Thymus (tissue), 11 donors: Measurements from ENCODE around the gene CROCC. TPM values are rescaled to one million over a fixed set of nuclear protein-coding genes. Genes with fewer than 3 reads are reported as not detected.

ENCODE experiments used
- DNase-seq, 9 donors: peaks; one replicate each; pipeline ENCODE4 v3.0.0-alpha.2; 2013; ENCODE audit warnings: low spot score in 9 of 9, low read depth in 6 of 9, missing footprints in 1 of 9
- H3K27ac ChIP-seq, 2 donors: one replicate each; pipeline ENCODE4 v1.5.1; 2013; ENCODE audit warnings: control low read depth in 1 of 2, low read depth in 1 of 2, low read length in 1 of 2, mild to moderate bottlenecking in 1 of 2, moderate library complexity in 1 of 2
- H3K27me3 ChIP-seq, 2 donors: one replicate each; pipeline ENCODE4 v1.5.1; 2013; ENCODE audit warnings: low read length in 1 of 2; ENCODE audit not compliant: control insufficient read depth in 2 of 2, insufficient read depth in 1 of 2
- H3K36me3 ChIP-seq, 2 donors: one replicate each; pipeline ENCODE4 v1.5.1; 2013; ENCODE audit warnings: low read length in 1 of 2, mild to moderate bottlenecking in 1 of 2, moderate library complexity in 1 of 2; ENCODE audit not compliant: control insufficient read depth in 2 of 2, insufficient read depth in 2 of 2
- H3K4me1 ChIP-seq, 2 donors: one replicate each; pipeline ENCODE4 v1.5.1; 2013; ENCODE audit warnings: low read length in 2 of 2; ENCODE audit not compliant: control insufficient read depth in 2 of 2, insufficient read depth in 2 of 2
- H3K4me3 ChIP-seq, 2 donors: one replicate each; pipeline ENCODE4 v1.5.1; 2013; ENCODE audit warnings: low read length in 2 of 2, control low read depth in 1 of 2, mild to moderate bottlenecking in 1 of 2
- H3K9me3 ChIP-seq, 2 donors: one replicate each; pipeline ENCODE4 v1.5.1; 2013; ENCODE audit warnings: low read length in 1 of 2, mild to moderate bottlenecking in 1 of 2; ENCODE audit not compliant: control insufficient read depth in 2 of 2, insufficient read depth in 1 of 2
- WGBS: extraction: QIAGEN DNeasy Blood & Tissue Kit; methylation state at CpG from one replicate; pipeline ENCODE4 v1.1.7; 2013; 5-methylcytosine and 5-hydroxymethylcytosine counted together
- polyA plus RNA-seq: library from polyadenylated mRNA; stranded (reverse); fragments of 200-250 nt; gene quantifications from one replicate; pipeline ENCODE4 v1.2.3, GENCODE V29; 2013
- total RNA-seq: library from RNA; stranded (reverse); fragments of 120-200 nt; gene quantifications from one replicate; pipeline ENCODE4 v1.2.4, GENCODE V29; 2013
- donor health status: healthy.

The CROCC gene
- total and polyA plus RNA-seq, 2 donors = 9.4 to 97.1 TPM

DNA sequence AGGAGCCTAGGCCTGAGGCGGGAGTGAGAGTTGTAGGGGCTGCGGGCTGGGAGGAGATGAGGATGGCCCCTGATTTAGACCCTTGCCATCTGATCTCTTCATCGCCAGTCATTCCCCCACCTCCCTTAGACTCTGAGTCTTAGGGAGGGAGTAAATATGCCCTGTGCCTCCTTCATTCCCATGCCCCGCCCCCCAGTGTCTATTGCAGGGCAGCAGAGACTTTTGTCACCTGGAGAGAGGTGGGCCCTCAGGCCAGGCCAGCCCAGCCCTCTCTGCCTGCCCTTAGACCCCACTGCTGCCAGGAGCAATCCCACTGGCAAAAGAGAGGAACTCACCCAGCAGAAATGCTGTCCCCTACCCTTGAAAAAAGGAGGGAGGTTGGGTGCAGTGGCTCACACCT is 61.9 kb downstream of the CROCC start:
- peaks cover 2 to 27% of the 10 kb centered on the region in 2 donors for H3K36me3 ChIP-seq
- DNase-seq = no peak
- no peak overlapping the region for H3K4me3 ChIP-seq
- H3K27ac ChIP-seq = no peak overlapping the region
- no peaks in the 10 kb centered on the region for H3K9me3 ChIP-seq
- peaks cover 0 to 29% of the 10 kb centered on the region in 2 donors for H3K27me3 ChIP-seq
- H3K4me1 ChIP-seq = peaks cover 4 to 14% of the 10 kb centered on the region in 2 donors
- WGBS = over 99% methylated on average over 4 of the region's 4 CpGs

DNA sequence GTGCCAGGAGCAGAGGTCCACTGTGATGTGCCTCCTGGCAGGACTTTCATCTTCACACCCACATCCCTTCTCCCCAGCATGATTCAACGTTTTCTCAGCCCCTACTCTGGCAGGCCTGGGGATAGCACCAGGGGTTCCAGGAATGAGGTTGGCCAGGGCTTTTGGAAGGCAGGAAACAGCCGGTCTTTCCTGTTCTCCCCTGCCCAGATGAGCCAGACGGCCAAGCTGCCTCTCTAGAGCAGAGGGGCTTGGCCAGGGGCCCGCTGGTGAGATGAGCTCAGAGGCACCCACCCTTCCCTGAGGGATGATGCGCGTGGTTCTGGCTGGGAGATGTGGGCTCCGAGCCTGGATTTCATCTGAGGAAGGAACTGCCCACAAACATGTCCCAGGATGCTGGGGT is 63.0 kb downstream of the CROCC start:
- Histone ChIP-seq H3K9me3 (no peaks in the 10 kb centered on the region), H3K27ac (no peak overlapping the region), H3K36me3 (peaks cover 2 to 30% of the 10 kb centered on the region in 2 donors), H3K27me3 (peaks cover 0 to 20% of the 10 kb centered on the region in 2 donors), H3K4me1 (peaks cover 3 to 7% of the 10 kb centered on the region in 2 donors), H3K4me3 (no peak overlapping the region)
- 68% methylated on average over 7 of the region's 7 CpGs for WGBS
- no peak for DNase-seq

DNA sequence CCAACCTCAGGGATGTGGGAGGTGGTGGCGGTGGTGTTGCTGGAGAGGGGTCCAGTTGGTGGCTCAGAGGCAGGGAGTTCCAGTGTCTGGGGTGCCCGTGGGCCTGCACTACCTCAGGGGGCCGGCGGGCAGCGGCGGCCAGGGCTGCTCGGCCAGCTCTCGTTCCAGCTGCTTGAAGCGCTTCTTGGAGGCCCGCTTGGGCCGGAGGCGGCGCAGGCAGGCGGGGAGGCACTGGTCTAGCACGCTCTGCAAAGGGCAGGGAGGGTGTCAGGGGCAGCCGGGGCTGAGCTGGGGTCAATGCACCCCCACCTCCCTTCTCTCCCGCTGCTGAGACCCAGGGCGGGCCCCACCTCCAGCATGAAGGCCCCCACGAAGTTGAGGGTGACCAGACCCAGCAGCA is 64.4 kb downstream of the CROCC start:
- Histone ChIP-seq H3K27me3 (peaks cover 0 to 7% of the 10 kb centered on the region in 2 donors), H3K36me3 (peaks cover 2 to 33% of the 10 kb centered on the region in 2 donors), H3K4me1 (no peaks in the 10 kb centered on the region), H3K9me3 (no peaks in the 10 kb centered on the region), H3K27ac (no peak overlapping the region), H3K4me3 (no peak overlapping the region)
- WGBS = 97% methylated on average over 19 of the region's 19 CpGs
- no peak for DNase-seq

DNA sequence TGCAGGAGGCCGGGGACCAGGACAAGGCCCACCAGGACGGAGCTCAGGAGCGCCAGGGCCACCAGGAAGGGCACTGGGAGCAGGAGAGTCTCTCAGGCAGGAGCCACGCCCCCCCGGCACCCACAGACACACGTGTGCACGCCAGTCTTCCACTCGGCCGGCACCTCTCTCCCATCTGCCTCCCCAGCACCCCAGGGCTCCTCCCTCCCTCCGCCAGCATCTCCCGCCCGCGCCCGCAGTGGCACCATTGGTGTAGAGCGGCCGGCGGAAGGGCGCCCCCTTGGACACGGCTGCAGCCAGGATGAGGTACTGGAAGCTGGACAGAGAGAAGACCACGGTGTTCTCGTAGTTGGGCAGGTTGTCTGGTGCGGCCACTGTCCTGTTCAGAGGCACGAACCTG is 64.8 kb downstream of the CROCC start:
- Histone ChIP-seq H3K27me3 (peaks cover 0 to 3% of the 10 kb centered on the region in 2 donors), H3K9me3 (no peaks in the 10 kb centered on the region), H3K4me3 (no peak overlapping the region), H3K4me1 (no peaks in the 10 kb centered on the region), H3K27ac (no peak overlapping the region), H3K36me3 (peaks cover 2 to 36% of the 10 kb centered on the region in 2 donors)
- no peak for DNase-seq
- 96% methylated on average over 23 of the region's 23 CpGs for WGBS

DNA sequence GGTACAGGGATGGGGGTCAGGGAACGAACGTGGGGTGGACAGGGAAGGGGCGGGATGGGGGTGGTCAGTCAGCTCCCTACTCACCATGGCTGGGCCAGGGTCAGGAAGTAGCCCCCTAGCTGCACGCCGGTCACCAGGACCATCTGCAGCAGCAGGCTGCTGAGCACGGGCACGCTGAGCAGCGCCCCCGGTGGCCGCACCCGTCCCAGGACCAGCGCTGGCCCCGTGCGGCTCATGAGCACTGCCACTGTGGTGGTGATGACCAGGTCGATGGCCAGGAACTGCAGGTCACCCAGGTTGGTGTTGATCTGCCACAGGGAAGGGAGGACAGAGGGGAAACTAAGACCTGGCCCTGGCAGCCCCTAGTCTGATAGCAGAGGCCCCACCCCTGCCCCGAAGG is 65.2 kb downstream of the CROCC start:
- Histone ChIP-seq H3K36me3 (peaks cover 2 to 40% of the 10 kb centered on the region in 2 donors), H3K4me3 (no peak overlapping the region), H3K4me1 (no peaks in the 10 kb centered on the region), H3K9me3 (no peaks in the 10 kb centered on the region), H3K27me3 (peaks cover 0 to 3% of the 10 kb centered on the region in 2 donors), H3K27ac (no peak overlapping the region)
- DNase-seq = no peak
- WGBS = 95% methylated on average over 16 of the region's 16 CpGs

DNA sequence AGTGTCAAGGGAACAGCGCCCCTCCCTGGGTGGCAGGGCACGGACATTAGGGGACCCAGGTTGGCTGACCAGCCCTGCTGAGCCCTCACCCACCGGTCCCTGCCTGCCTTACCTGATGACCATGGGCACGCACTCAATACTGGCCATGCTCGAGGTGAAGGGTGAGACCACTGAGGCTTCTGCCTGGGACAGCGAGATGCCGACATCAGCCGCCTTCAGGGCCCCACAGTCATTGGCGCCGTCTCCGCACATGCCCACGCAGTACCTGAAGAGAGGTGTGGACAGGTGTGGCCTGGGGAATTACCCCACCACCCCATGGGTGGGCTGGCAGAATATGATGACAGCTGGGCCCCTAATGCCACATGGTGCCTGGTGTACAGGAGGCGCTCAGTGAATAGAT is 66.5 kb downstream of the CROCC start:
- Histone ChIP-seq H3K36me3 (peaks cover 2 to 44% of the 10 kb centered on the region in 2 donors), H3K4me1 (no peaks in the 10 kb centered on the region), H3K4me3 (no peak overlapping the region), H3K27me3 (no peaks in the 10 kb centered on the region), H3K9me3 (no peaks in the 10 kb centered on the region), H3K27ac (no peak overlapping the region)
- WGBS = 98% methylated on average over 13 of the region's 13 CpGs
- no peak for DNase-seq

DNA sequence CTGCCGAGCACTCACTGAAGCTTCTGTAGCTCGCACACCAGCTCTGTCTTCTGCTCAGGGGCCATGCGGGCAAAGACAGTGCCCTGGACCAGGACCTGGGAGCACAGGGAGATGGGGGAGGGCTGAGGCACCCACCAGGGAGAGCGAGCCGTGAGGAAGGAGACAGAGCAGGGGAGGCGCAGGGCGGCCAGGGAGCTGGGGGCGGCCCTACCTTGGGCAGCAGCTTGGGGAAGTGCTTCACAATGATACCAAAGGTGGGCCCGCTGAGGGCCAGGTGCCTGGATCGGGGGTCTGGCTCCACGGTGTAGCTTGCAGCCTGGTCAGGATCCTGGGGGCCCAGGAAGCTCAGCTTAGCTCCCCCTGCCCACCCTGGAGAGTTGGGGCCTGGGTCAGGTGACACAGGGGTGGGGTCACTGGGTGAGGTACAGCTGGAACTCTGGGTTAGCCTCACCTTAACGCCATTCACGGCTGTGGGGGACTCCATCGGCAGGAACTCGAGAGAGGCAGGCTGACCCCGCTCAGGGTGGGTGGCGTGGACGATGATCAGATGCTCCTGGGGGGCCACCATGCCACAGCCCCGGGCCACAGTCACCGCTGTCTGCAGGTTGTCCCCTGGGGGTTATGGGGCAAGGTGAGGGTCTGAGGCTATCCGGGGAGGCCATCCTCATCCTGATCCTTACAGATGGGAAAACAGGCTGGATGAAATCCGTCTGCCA is 68.1 kb downstream of the CROCC start:
- Histone ChIP-seq H3K4me3 (no peak overlapping the region), H3K27me3 (no peaks in the 10 kb centered on the region), H3K27ac (no peak overlapping the region), H3K9me3 (no peaks in the 10 kb centered on the region), H3K4me1 (no peaks in the 10 kb centered on the region), H3K36me3 (peaks cover 2 to 44% of the 10 kb centered on the region in 2 donors)
- DNase-seq = no peak
- WGBS = 98% methylated on average over 22 of the region's 22 CpGs

DNA sequence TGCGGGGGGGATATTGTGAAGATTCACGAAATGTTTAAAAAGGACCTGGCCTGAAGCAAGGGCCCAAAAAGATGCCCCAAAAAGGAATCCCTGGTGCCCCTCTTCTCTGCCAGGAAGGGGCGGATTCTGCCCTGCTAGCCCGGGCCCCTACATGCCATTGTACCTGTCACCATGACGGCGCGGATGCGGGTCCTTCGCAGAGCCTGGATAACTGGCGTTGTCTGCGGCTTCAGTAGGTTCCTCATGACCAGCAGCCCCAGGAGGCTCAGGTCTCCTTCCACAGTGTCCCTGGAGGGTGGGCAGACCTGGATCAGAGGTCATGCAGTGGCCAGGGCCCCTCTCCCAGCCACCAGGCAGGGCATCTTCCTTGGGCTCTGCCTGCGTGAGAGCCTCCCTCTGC is 69.8 kb downstream of the CROCC start:
- Histone ChIP-seq H3K36me3 (peaks cover 3 to 42% of the 10 kb centered on the region in 2 donors), H3K27me3 (no peaks in the 10 kb centered on the region), H3K4me1 (no peaks in the 10 kb centered on the region), H3K9me3 (no peaks in the 10 kb centered on the region), H3K4me3 (no peak overlapping the region), H3K27ac (no peak overlapping the region)
- DNase-seq = no peak
- WGBS = 99% methylated on average over 12 of the region's 12 CpGs

DNA sequence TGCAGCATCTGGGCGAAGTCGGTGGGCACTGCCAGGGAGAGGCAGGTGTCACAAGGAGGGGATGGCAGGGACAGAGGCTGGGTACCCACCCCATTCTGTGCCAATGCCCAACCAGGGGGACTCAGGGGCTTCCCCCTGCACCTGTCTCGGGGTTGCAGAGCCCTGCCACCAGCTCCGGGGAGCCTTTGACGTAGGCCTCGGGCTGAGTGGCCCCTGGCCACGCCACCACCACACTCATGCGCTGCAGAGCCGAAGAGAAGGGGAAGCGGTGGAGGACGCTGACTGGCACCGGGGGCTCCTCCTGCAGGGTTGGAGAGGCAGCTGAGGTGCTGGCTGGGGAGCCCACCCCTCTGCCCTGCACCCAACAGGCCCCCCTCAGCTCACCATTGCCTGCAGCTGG is 70.4 kb downstream of the CROCC start:
- WGBS = 98% methylated on average over 12 of the region's 12 CpGs
- H3K9me3 ChIP-seq = no peaks in the 10 kb centered on the region
- no peak overlapping the region for H3K4me3 ChIP-seq
- no peak overlapping the region for H3K27ac ChIP-seq
- no peaks in the 10 kb centered on the region for H3K27me3 ChIP-seq
- H3K36me3 ChIP-seq = peaks cover 3 to 42% of the 10 kb centered on the region in 2 donors
- no peaks in the 10 kb centered on the region for H3K4me1 ChIP-seq
- DNase-seq = no peak
